HL-60 (cell line): ENCODE data around the gene SLC7A1.

Source experiments
- CTCF ChIP-seq: IDR thresholded peaks from one replicate; pipeline ENCODE4 v1.5.1; 2011; ENCODE audit warnings: low read length, control low read depth, inconsistent platforms; ENCODE audit not compliant: insufficient read depth
- POLR2AphosphoS5 ChIP-seq: IDR thresholded peaks from 2 replicates; pipeline ENCODE4 v1.6.1; 2012; ENCODE audit warnings: low read depth
- REST ChIP-seq: IDR thresholded peaks from 2 replicates; pipeline ENCODE4 v1.6.1; 2012; ENCODE audit warnings: low read depth; ENCODE audit not compliant: insufficient replicate concordance

GRCh38 chr13:29596064-29596418 is 553 bp upstream of the SLC7A1 start:
- TF ChIP-seq CTCF (no peak), REST (no peak), POLR2AphosphoS5 (no peak)
